AG09309 (cell line): ENCODE measurements around the gene GPATCH8.

Experiments
- DNase-seq: peaks from one replicate; pipeline ENCODE4 v3.0.0-alpha.2; 2010; ENCODE audit warnings: low read depth
- H3K4me3 ChIP-seq: 2 replicates; pipeline ENCODE4 v1.5.1; 2011; ENCODE audit warnings: mild to moderate bottlenecking, low read depth, low read length, moderate library complexity; ENCODE audit not compliant: control insufficient read depth
- TF ChIP-seq, protein P1 (sequence below): IDR thresholded peaks from 2 replicates; pipeline ENCODE4 v1.5.1; 2011; ENCODE audit warnings: mild to moderate bottlenecking, low read depth, low read length, inconsistent platforms; ENCODE audit not compliant: insufficient read depth, control insufficient read depth; ENCODE audit errors: missing control alignments

Gene GPATCH8

DNA sequence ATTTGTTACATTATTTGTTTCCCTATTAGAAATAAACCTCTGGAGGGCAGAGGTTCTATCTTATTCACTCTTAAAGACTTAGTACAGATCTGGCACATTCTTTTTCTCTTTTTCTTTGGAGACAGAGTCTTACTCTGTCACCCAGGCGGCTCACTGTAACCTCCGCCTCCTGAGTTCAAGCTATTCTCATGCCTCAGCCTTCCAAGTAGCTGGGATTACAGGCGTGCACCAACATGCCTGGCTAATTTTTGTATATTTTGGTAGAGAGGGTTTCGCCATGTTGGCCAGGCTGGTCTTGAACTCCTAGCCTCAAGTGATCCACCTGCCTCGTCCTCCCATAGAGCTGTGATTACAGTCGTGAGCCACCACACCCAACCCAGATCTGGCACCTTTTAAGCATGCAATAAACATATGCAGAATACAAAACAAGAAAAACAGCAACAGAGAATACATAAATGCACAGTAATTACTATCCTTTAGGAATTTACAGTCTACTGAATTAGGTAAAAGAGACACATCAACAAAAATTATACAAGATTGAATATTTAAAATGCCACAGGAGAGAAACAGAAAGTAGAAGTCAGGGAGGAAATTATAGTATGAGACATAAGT lies 52.1 kb downstream of the GPATCH8 start:
- TF ChIP-seq, protein P1, sequence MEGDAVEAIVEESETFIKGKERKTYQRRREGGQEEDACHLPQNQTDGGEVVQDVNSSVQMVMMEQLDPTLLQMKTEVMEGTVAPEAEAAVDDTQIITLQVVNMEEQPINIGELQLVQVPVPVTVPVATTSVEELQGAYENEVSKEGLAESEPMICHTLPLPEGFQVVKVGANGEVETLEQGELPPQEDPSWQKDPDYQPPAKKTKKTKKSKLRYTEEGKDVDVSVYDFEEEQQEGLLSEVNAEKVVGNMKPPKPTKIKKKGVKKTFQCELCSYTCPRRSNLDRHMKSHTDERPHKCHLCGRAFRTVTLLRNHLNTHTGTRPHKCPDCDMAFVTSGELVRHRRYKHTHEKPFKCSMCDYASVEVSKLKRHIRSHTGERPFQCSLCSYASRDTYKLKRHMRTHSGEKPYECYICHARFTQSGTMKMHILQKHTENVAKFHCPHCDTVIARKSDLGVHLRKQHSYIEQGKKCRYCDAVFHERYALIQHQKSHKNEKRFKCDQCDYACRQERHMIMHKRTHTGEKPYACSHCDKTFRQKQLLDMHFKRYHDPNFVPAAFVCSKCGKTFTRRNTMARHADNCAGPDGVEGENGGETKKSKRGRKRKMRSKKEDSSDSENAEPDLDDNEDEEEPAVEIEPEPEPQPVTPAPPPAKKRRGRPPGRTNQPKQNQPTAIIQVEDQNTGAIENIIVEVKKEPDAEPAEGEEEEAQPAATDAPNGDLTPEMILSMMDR = no peak
- H3K4me3 ChIP-seq = no peak overlapping the region
- DNase-seq = no peak

DNA sequence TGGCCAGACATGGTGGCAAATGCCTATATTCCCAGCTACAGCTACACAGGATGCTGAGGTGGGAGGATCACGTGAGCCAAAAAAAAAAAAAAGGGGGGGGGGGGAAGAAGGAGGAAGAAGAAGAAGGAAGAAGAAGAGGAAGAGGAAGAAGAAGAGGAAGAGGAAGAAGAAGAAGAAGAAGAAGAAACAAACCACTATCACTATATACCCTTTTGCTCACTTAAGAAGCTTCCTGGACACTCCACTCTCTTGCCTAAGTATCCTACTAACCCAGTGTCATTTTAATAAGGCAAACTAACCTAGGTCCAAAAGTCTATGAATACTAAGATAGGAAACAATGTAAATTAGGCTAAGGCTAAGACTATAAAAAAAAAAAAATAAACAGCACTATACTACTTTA lies 54.8 kb downstream of the GPATCH8 start:
- H3K4me3 ChIP-seq = no peak overlapping the region
- TF ChIP-seq, protein P1 = no peak
- DNase-seq = no peak

DNA sequence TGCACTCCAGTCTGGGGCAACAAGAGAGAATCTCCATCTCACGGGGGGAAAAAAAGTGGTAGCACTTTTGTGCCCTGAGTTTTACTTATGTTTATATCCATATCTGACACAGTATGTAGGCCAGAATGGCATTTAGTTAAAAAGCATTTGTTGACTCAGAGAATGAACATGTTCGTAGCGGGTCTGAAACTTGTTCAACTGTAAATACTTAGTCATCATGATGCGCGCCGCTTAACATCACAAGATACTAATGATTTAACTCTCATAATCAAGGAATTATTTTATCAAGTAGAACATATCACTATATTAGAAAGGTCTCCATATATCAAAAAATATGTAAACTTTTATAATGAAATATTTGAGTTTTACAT lies 58.5 kb downstream of the GPATCH8 start:
- TF ChIP-seq, protein P1 = no peak
- DNase-seq = no peak

DNA sequence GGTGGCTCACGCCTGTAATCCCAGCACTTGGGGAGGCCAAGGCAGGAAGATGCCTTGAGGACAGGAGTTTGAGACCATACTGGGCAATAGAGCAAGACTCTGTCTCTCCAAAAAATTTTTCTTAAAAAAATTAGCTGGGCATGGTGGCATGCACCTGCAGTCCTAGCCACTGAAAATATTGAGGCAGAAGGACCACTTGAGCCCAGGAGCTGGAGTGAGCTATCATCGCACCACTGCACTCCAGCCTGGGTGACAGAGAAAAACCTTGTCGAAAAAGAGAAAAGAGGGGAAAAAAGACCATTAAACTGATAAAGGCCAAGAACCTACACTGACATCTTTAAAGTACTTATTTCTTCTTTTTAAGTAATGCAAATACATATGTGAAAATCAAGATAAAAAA lies 60.4 kb downstream of the GPATCH8 start:
- TF ChIP-seq, protein P1 = no peak
- no peak overlapping the region for H3K4me3 ChIP-seq
- DNase-seq = no peak

More for the DNA sequence above, 58.5 kb downstream of the GPATCH8 start:
- H3K4me3 ChIP-seq = no peak overlapping the region

DNA sequence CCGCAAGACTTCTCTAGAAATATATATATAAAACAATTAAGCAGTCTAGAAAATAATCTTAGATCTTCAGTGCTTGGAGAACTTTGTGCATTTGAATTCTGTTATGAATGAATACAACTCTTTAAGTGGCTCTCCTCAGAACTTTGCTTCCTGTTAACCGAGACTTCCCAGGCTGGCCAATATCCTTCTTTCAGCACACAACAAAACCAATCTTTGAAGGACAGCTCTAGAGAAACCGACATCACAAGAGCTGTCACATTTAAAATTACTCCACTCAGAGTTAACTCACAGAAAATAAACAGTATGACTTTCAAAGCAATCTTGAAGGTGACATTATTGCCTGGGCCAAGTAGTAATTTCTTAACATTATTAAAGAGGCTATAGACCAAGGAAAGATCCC lies 64.0 kb downstream of the GPATCH8 start:
- DNase-seq = no peak
- TF ChIP-seq, protein P1 = no peak
- no peak overlapping the region for H3K4me3 ChIP-seq

DNA sequence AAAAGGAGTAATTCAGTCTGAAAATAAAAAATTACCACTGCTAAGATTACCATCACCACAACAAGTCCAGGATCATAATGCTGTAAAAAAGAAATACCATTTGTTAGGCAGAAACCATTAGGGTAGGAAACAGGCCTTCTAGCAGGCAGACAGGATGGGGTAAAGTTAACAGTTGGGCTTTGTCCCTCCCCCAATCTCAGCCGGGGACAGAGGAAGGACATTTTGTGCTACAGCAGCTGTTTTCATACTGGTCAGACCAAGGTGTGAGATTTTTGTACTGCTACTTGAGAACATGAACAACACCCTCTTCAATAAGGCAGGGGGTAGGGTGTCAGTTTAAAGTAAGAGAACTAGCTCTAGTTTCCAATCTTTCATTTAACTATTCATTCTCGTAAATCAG lies 64.6 kb downstream of the GPATCH8 start:
- DNase-seq = no peak
- H3K4me3 ChIP-seq = no peak overlapping the region
- TF ChIP-seq, protein P1 = no peak

DNA sequence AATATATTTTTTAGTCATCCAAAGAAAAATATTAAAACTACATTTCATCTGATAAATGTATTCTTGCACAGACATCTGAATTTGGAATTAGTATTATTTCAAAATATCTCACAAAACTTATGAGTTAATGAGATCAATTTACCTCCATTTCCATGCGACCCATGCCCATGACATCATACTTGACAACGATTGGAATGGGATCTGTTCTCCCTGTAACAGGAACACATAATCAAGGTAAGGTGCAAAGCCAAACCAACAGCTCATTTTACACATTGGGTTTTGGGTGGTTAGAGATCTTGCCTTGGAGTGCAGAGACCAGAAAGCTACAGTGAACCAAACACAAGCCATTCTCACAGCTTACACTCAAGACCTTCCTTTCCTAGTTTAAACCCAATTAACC lies 66.9 kb downstream of the GPATCH8 start:
- no peak overlapping the region for H3K4me3 ChIP-seq
- TF ChIP-seq, protein P1 = no peak
- no peak for DNase-seq
